Thyroid gland (tissue), 4 donors: ENCODE data around the gene COL28A1.

Experiments used
- POLR2A ChIP-seq, 2 donors: fragments of 450-650 bp; IDR thresholded peaks; one replicate each; pipeline ENCODE4 v1.6.1; 2017; ENCODE audit warnings: antibody characterized with exemption in 2 of 2, mild to moderate bottlenecking in 2 of 2, moderate library complexity in 1 of 2
- TF ChIP-seq, protein P1 (sequence below), 6 experiments: fragments of 200-600 bp in 3 of 6; fragments of 450-650 bp in 3 of 6; sonication (generic) in 3 of 6; IDR thresholded peaks; one replicate each; pipeline ENCODE4 v1.5.1; 2016 to 2019; ENCODE audit warnings: antibody characterized with exemption in 6 of 6, mild to moderate bottlenecking in 2 of 6, inconsistent platforms in 1 of 6, moderate library complexity in 1 of 6

DNA sequence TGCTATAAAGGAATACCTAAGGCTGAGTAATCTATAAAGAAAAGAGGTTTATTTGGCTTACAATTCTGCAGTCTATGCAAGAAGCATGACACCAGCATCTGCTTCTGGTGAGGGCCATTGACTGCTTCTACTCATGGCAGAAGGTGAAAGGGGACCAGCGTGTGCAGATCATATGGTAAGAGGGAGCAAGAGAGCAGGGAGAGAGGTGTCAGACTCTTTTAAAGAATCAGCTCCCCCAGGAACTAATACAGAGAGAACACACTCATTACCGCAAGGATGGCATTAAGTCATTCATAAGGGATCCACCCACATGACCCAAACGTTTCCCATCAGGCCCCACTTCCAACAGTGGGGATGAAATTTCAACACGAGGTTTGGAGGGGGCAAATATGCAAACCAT, 3.5 kb upstream of the COL28A1 start:
- TF ChIP-seq, protein P1, sequence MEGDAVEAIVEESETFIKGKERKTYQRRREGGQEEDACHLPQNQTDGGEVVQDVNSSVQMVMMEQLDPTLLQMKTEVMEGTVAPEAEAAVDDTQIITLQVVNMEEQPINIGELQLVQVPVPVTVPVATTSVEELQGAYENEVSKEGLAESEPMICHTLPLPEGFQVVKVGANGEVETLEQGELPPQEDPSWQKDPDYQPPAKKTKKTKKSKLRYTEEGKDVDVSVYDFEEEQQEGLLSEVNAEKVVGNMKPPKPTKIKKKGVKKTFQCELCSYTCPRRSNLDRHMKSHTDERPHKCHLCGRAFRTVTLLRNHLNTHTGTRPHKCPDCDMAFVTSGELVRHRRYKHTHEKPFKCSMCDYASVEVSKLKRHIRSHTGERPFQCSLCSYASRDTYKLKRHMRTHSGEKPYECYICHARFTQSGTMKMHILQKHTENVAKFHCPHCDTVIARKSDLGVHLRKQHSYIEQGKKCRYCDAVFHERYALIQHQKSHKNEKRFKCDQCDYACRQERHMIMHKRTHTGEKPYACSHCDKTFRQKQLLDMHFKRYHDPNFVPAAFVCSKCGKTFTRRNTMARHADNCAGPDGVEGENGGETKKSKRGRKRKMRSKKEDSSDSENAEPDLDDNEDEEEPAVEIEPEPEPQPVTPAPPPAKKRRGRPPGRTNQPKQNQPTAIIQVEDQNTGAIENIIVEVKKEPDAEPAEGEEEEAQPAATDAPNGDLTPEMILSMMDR (IDR thresholded peaks at IDR 0.05), result no peak
- no peak for TF ChIP-seq POLR2A (IDR thresholded peaks at IDR 0.05)
